Activated naive CD4-positive, alpha-beta T cell treated with anti-CD3 and anti-CD28 coated beads, Interleukin-2, amount 50 U/mL, for 72 hours (primary cell): Measurements from ENCODE around the gene TMEM235. TPM values are rescaled to one million over a fixed set of nuclear protein-coding genes. Genes with fewer than 3 reads are reported as not detected.
A peak's percentile ranks its signal among the peaks of the same experiment; 100 is the strongest.
"Not testable (repeated sequence)": the region's sequence is repeated elsewhere in the genome, so short reads cannot be mapped to it uniquely, and the experiment has no call there.

Experiments used
- ATAC-seq, 2 donors: fragments of 150-1000 bp; cut with Tn5 transposase; 2 replicates each; pipeline ENCODE4 v1.10.0; 2021; ENCODE audit warnings: mild to moderate bottlenecking in 2 of 2, moderate library complexity in 2 of 2
- DNase-seq, 2 donors: peaks; one replicate each; pipeline ENCODE4 v3.0.0; 2021 to 2022; ENCODE audit warnings: low spot score in 2 of 2
- H3K27ac Mint-ChIP-seq, 2 donors: one replicate each; pipeline ENCODE4 v1.8.0; 2022; ENCODE audit warnings: mild to moderate bottlenecking in 2 of 2, mixed read lengths in 2 of 2
- H3K36me3 Mint-ChIP-seq, 2 donors: one replicate each; pipeline ENCODE4 v1.8.0; 2022; ENCODE audit warnings: mixed read lengths in 2 of 2
- H3K9me3 Mint-ChIP-seq, 2 donors: one replicate each; pipeline ENCODE4 v1.8.0; 2022; ENCODE audit warnings: mixed read lengths in 2 of 2
- total RNA-seq, 2 donors: library from RNA; stranded (reverse); gene quantifications; one replicate each; pipeline ENCODE4 v1.2.3, GENCODE V29; 2022

Gene TMEM235
- total RNA-seq, 2 donors from 2014 or later, result not detected

DNA sequence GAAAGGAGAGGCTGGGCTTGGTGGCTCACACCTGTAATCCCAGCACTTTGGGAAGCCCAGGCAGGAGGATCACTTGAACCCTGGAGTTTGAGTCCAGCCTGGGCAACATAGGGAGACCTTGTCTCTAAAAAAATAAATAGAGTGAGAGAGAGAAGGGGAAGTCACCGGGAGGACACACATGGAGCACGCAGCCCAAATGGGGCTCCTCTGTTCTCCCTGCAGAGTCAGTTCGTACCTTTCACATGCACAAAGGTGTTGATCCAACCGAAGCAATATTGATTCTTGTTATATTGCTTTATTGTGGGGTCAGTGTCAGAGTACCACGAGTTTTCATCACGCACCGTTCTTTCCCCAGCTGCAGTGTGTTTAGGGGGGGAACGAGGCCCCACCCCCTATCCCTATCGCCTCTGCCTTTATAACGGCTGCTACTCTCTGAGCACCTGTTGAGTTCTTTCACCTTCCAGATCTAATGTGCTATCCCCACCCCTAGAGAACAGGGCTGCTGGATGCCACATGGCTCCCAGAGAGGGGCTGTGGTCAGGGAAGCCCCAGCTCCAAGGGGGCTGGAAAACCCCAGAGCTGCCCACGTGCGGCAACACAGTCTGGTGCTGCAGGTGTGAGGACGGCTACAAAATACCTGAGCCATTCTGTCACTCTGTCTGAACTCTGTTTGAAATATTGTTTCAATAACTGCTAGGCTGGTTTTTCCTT is 1.0 kb upstream of the TMEM235 start:
- DNase-seq (no peak), ATAC-seq (no peak)
- Mint-ChIP-seq H3K9me3 (no peaks in the 10 kb centered on the region), H3K36me3 (no peaks in the 10 kb centered on the region), H3K27ac (no peak overlapping the region)

DNA sequence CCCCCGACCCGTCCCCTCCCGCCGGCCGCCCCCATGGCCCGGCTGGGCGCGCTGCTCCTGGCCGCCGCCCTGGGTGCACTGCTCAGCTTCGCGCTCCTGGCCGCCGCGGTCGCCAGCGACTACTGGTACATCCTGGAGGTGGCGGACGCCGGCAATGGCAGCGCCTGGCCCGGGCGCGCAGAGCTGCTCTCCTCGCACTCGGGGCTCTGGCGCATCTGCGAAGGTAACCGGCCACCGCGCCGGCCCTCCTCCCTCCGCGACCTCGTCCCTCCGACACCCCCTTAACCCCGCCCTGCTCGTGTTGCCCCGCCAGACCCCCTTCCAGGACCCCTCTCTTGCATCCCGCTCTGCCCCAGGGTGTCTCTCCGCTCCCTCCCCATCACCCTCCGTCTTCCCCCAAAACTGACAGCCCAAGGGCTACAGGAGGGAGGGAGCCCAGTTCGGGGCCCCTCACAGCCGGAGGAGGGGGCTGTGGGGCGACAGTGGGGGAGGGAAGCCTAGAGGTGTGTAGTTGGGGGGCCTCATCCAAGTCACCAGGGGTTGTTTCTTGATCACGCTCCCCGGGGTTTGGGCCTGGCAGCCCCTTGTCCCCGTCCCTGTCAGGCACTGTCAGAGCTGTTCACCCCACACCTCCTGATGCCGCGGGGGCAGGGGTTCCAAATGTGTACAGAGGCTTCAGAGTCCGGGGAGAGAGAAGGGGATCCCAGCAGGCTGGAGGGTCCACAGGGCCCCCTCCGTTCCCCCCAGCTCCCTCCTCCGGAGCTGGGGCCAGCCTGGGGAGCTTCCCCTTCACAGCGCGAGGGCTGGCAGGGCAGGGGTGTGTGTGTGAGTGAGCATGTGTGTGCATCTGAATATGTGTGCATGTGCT is 794 bp downstream of the TMEM235 start:
- Mint-ChIP-seq H3K27ac (no peak overlapping the region), H3K36me3 (no peaks in the 10 kb centered on the region), H3K9me3 (no peaks in the 10 kb centered on the region)
- DNase-seq (peak in 1 of 2 donors; percentile 51), ATAC-seq (peak; percentile 56 to 74)

DNA sequence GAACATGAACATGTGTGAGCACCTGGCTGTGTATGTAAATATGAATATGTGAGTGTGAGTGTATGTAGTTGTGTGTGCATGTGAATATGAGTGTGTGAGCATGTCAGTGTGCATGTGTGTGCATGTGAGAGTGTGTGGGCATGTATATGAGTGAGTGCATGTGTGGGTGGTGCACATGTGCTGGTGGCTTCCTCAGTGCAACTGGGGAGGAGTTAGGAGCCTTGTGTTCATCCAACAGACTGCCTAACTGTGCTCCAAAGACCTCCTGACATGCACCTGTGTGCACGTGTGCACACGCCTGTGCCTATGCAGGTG is 1.4 kb downstream of the TMEM235 start:
- Mint-ChIP-seq H3K9me3 (no peaks in the 10 kb centered on the region), H3K36me3 (no peaks in the 10 kb centered on the region), H3K27ac (no peak overlapping the region)
- no peak for DNase-seq
- peak in 1 of 2 donors; percentile 10 for ATAC-seq

DNA sequence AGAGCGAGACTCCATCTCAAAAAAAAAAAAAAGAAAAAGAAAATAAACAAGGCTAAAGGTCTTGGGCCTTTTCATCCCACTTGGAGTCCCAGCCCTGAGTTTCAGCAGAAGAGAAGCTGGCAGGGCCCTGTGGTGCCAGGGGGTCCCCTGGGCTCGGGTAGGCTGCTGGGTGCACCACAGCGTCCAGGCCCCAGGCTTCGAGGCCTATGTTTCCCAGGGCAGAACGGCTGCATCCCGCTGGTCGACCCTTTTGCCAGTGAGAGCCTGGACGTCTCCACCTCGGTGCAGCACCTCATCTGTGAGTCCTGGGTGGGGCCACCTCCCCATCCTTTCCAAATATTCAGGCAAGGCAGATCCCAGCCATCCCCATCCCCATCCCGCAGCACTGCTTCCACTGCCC is 2.2 kb downstream of the TMEM235 start:
- H3K27ac Mint-ChIP-seq, result no peak overlapping the region
- H3K9me3 Mint-ChIP-seq, result no peaks in the 10 kb centered on the region
- DNase-seq, result no peak
- H3K36me3 Mint-ChIP-seq, result no peaks in the 10 kb centered on the region
- ATAC-seq, result no peak

DNA sequence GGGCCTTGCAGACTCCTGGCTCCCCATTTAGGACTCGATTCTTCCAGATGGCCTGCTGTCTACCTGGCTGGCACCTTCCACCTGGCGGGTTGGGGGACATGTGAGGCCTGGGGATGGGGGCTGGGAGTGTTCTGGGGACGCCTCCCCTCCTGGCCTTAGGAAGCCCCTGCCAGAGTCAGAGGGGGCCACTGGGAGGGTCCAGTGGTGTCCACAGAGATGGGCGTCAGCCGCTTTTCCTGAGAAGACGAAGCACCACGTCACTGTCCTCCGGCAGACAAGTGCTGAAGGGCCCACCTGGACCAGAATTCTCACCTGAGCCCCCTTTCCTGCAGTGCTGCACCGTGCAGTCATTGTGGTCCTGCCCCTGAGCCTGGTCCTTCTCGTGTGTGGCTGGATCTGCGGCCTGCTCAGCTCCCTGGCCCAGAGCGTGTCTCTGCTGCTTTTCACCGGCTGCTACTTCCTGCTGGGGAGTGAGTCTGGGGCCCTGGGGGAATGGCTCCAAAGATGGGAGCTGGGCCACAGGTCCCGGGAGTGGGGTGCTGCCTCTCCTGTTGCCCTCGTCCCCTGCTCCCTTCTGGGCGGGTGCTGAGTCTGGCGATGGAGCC is 2.9 kb downstream of the TMEM235 start:
- ATAC-seq (no peak), DNase-seq (no peak)
- Mint-ChIP-seq H3K27ac (no peak overlapping the region), H3K9me3 (no peaks in the 10 kb centered on the region), H3K36me3 (no peaks in the 10 kb centered on the region)

DNA sequence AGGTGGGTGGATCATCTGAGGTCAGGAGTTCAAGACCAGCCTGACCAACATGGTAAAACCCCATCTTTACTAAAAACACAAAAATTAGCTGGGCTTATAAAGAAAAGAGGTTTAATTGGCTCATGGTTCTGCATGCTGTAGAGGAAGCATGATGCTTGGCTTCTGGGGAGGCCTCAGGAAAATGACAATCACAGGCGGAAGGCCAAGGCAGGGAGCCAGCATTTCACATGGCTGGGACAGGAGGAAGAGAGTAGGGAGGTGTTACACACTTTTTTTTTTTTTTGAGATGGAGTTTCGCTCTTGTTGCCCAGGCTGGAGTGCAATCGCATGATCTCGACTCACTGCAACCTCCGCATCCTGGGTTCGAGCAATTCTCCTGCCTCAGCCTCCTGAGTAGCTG is 3.6 kb downstream of the TMEM235 start:
- not testable (repeated sequence) for ATAC-seq, H3K9me3 Mint-ChIP-seq, DNase-seq, H3K36me3 Mint-ChIP-seq
- peak overlapping the region in 1 of 2 donors; percentile 13 for H3K27ac Mint-ChIP-seq

DNA sequence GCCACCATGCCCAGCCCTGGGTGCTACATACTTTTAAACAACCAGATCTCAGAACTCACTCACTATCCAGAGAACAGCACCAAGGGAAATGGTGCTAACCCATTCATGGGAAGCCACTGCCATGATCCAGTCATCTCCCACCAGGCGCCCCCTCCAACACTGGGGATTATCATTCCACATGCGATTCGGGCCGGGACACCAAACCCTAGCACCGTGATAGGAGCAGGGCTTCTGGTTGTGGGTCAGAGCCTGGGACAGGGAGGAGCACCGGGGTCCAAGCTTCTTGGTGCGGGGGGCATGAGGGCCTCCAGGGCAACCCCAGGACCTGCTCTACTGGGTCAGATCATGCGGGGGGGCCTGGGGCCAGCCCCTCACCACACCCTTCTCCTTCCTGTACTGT is 4.5 kb downstream of the TMEM235 start:
- no peaks in the 10 kb centered on the region for H3K9me3 Mint-ChIP-seq
- DNase-seq (no peak), ATAC-seq (no peak)
- no peaks in the 10 kb centered on the region for H3K36me3 Mint-ChIP-seq
- no peak overlapping the region for H3K27ac Mint-ChIP-seq

DNA sequence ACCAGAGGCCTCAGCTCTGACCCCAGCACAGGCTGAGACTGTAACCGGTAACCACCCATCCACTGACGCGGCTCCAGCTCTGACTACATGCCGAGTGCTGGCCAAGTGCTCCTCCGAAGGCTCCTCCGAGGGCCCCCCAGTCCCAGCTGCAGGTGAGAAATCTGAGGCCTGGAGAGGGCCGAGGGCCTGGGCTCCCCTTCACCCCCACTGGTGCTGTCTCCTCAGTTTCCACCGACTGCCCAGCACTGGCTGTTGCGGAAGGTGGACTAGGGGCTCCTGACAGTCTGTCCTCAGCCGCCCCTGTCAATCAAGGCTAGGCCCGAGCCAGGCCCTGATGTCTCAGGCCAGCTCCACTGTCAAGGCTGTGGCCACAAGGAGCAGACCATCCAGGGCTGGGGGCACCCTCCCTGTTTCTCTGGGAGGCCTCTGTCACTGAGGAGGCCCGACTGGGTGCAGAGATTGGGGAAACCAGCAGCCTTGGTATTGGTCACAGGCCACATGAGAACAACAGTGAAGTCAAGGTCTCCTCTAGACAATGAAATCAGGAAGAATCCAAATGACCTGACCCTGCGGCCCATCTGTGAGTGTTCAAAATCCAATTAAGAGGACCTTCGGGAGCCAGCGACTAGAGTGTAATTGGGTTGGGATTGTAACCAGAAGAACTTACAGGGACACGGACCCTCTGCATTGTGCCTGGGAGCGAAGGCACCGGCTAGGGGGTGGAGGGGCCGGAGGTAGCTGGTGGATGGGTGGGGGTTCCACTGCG is 5.1 kb downstream of the TMEM235 start:
- peak overlapping the region in 1 of 2 donors; percentile 55 for H3K27ac Mint-ChIP-seq
- no peaks in the 10 kb centered on the region for H3K9me3 Mint-ChIP-seq
- ATAC-seq, result no peak

DNA sequence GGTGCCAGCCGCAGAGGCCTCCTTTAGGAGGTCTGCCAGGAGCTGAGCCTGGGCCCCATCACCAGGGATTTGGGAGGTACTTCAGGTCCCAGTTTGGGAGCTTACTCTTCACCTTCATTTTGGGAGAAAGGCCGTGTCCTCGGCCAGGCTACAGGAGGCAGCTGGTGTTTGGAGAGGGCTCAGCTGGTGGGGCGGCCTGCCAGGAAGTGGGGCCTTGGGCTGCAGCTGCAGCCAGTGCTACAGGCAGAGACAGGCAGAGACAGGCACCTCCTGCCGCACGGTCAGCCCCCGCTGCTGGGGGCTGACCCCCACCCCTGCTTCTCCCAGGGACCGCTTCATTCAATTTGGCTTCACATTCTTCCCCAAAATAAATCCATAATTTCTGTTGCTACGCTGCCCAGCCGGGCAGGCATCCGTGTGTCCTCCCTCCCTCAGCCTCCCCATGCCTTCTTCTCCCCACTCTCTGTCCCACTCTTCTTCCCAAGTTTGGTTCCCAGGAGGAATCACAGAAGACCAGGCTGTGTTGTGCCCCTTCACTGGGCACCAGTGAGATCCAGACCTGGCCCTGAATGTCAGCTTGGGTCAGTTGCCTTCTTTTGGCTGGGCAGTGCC is 6.1 kb downstream of the TMEM235 start:
- Mint-ChIP-seq H3K9me3 (no peaks in the 10 kb centered on the region), H3K36me3 (no peaks in the 10 kb centered on the region), H3K27ac (no peak overlapping the region)
- no peak for ATAC-seq
- no peak for DNase-seq

More for the DNA sequence above, 5.1 kb downstream of the TMEM235 start:
- H3K36me3 Mint-ChIP-seq, result no peaks in the 10 kb centered on the region
- DNase-seq, result no peak

DNA sequence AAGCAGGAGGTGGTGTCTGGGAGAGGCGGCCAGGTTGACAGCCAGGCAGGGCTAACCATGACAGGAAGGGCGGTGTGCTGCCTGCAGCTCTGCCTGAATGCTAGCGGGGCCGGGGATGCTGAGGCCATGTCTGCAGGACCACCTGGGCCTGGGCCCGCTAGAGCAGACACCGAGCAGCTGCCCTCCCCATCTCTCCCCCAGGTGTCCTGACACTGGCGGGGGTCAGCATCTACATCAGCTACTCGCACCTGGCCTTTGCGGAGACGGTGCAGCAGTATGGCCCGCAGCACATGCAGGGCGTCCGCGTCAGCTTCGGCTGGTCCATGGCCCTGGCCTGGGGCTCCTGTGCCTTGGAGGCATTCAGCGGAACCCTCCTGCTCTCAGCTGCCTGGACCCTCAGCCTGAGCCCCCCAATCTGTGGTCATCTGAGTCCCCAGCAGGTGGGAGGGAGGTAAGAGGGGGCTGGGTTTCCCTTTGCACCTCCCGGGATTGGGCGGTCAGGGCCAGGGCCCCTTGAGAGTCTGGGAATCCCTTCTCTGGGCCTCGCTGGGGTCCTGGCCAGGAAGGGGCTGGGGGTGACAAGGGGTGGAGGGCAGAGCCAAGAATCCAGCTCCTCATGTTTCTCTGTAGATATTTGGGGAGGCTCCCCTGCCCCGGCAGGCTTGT is 7.5 kb downstream of the TMEM235 start:
- Mint-ChIP-seq H3K9me3 (no peaks in the 10 kb centered on the region), H3K27ac (no peak overlapping the region), H3K36me3 (no peaks in the 10 kb centered on the region)
- ATAC-seq (no peak), DNase-seq (no peak)

DNA sequence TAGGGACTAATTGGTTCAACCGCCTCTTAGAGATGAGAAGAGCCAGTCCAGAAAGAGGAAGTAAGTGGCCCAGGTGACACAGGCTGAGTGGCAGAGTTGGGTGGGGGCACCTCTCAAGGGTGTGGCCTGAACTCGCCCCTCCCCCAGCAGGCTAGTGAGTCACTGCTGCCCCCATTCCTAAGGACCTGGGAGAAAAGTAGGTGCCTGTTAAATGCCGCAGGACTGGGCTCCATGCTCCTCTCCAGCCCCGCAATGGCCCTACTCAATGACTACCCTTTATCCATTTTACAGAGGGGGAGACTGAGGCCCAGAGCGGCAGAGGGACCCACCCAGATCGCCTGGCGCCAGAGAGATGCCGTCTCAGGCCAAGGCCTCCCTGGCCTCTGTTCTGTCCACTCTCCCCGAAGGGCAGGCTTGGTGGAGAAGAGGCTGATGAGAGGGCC is 8.1 kb downstream of the TMEM235 start:
- DNase-seq, result no peak
- ATAC-seq, result no peak
- H3K27ac Mint-ChIP-seq, result no peak overlapping the region
- H3K9me3 Mint-ChIP-seq, result no peaks in the 10 kb centered on the region
- H3K36me3 Mint-ChIP-seq, result no peaks in the 10 kb centered on the region

DNA sequence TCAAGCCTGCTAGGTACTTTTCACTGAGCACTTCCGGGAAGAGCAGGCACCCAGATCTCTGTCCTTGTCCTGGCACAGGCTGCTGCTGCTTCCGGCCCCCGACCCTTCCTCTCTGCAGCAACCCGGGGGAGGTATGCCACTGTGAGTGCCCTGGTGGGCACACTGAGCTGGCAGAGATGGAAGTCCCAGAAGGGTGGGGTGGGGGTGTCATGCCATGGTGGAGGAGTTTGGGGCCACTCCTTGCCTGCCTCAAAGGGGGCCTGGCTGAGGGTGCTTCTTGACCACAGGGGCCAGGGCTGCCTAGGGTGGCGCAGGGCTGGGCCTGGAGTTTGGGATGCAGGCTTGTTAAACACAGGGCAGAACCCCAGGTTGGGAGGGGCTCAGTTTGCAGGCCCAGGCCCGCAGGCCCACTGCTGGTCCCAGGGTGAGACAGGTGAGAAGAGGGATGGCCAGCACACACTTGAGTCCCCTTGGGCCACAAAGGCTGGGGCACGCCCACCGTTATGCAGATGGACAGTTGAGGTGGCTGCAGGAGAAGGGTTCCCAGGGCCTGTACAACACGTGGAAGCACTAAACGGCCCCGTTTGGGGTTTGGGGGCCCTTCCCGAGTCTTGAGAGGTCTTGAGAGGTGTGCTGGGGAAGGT is 8.7 kb downstream of the TMEM235 start:
- H3K9me3 Mint-ChIP-seq, result no peaks in the 10 kb centered on the region
- H3K36me3 Mint-ChIP-seq, result no peaks in the 10 kb centered on the region
- ATAC-seq (no peak), DNase-seq (no peak)
- H3K27ac Mint-ChIP-seq, result no peak overlapping the region

DNA sequence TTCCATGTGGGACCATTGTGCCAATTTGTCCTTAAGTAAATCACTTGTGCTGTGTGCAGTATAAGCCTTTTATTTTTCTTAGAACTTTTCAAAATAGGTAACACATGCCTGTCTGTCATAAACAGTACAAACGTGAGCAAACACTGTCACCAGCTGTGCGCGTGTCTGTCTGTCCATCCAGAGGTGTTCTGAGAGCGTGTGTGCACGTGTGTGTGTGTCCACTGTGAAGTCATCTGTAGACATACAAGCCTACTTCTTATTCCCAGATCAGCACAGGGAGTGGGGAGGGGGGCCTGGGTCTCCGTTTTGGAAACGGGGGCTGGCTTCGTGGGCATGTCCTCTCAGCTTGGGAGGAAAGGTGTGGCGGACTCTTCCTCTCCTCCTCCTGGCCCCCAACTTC is 9.4 kb downstream of the TMEM235 start:
- no peaks in the 10 kb centered on the region for H3K36me3 Mint-ChIP-seq
- H3K9me3 Mint-ChIP-seq, result no peaks in the 10 kb centered on the region
- no peak for DNase-seq
- no peak for ATAC-seq
- no peak overlapping the region for H3K27ac Mint-ChIP-seq

DNA sequence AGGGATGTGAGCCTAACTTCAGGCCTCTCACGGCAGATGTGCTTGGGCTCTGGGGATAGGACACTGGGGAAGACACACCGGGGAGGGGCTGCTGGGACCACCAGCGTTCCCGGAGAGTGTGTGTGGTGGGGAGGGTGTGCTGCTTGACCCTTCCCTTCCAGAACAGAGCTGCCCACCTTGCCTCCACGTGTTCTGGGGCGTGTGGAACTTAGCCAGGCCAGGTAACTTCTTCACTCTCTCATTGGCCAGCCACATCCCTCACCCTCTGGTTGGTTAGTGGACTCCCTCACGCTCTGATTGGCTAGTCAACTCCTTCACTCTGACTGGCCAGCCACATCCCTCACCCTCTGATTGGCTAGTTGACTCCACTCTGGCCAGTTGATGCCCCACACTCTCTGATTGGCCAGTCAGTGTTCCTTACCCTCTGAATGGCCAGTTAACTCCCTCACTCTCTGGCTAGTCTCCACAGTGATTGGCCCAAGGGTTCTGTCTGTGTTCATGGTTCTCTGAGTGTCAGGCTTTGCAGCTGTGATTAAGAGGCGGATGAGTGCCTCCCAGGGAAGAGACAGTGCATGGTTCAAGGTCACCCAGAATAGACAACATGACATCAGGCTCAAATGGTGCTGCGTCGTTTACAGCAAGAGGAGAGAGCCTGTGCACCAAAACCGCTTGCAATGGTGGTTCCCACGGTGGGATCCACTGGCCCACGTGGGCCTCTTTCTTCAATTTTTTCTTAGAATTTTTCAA is 10.0 kb downstream of the TMEM235 start:
- peak overlapping the region in 1 of 2 donors; percentile 70 for H3K27ac Mint-ChIP-seq
- H3K9me3 Mint-ChIP-seq, result no peaks in the 10 kb centered on the region
- H3K36me3 Mint-ChIP-seq, result no peaks in the 10 kb centered on the region
- peak; percentile 53 to 85 for ATAC-seq
- DNase-seq, result no peak
